Gastroesophageal sphincter (tissue), 4 donors: ENCODE data around the gene HPGD. TPM values are rescaled to one million over a fixed set of nuclear protein-coding genes. Genes with fewer than 3 reads are reported as not detected.

ENCODE experiments used
- ATAC-seq: fragments of 150-250 bp; one replicate; pipeline ENCODE4 v1.9.1; 2016; ENCODE audit warnings: mild to moderate bottlenecking, moderate library complexity
- H3K27ac ChIP-seq, 4 donors: fragments of 200-600 bp; sonication (generic) in 3 of 4; 1 replicate in 3 of 4; 2 replicates in 1 of 4; pipeline ENCODE4 v1.5.1; 2016 to 2019
- H3K27me3 ChIP-seq: fragments of 200-600 bp; sonication (generic); one replicate; pipeline ENCODE4 v1.5.1; 2019
- H3K36me3 ChIP-seq, 2 donors: fragments of 200-600 bp; sonication (generic); one replicate each; pipeline ENCODE4 v1.5.1; 2019; ENCODE audit warnings: control low read depth in 1 of 2
- H3K4me1 ChIP-seq, 3 donors: fragments of 200-600 bp; sonication (generic); 1 replicate in 2 of 3; 2 replicates in 1 of 3; pipeline ENCODE4 v1.5.1; 2016 to 2019; ENCODE audit warnings: control low read depth in 2 of 3
- H3K4me3 ChIP-seq, 2 donors: fragments of 200-600 bp; sonication (generic); one replicate each; pipeline ENCODE4 v1.5.1; 2019; ENCODE audit warnings: mild to moderate bottlenecking in 1 of 2, moderate library complexity in 1 of 2
- H3K9me3 ChIP-seq, 3 donors: fragments of 200-600 bp; sonication (generic); one replicate each; pipeline ENCODE4 v1.5.1; 2017 to 2019; ENCODE audit warnings: control low read depth in 2 of 3
- CTCF ChIP-seq, 4 experiments: fragments of 200-600 bp in 2 of 4; fragments of 450-650 bp in 2 of 4; sonication (generic) in 1 of 4; IDR thresholded peaks; one replicate each; pipeline ENCODE4 v1.5.1; 2017 to 2019; ENCODE audit warnings: antibody characterized with exemption in 4 of 4, mild to moderate bottlenecking in 2 of 4, moderate library complexity in 2 of 4
- EP300 ChIP-seq: sonication (generic); formaldehyde crosslinking; IDR thresholded peaks from one replicate; pipeline ENCODE4 v1.6.1; 2017; ENCODE audit warnings: antibody characterized with exemption, mild to moderate bottlenecking
- POLR2A ChIP-seq, 2 donors: fragments of 450-650 bp; IDR thresholded peaks; one replicate each; pipeline ENCODE4 v1.6.1; 2017; ENCODE audit warnings: antibody characterized with exemption in 2 of 2, mild to moderate bottlenecking in 2 of 2, moderate library complexity in 1 of 2
- POLR2AphosphoS5 ChIP-seq: sonication (generic); formaldehyde crosslinking; IDR thresholded peaks from one replicate; pipeline ENCODE4 v1.6.1; 2017; ENCODE audit warnings: antibody characterized with exemption
- WGBS, 2 donors: methylation state at CpG; one replicate each; pipeline ENCODE4 v1.1.5; 2018; ENCODE audit warnings: low coverage in 1 of 2; 5-methylcytosine and 5-hydroxymethylcytosine counted together
- total RNA-seq, 4 donors: library from RNA; depleted of rRNA; stranded (reverse); fragments of >200 nt; gene quantifications; one replicate each; pipeline ENCODE4 v1.1.0, GENCODE V29; 2016

Gene HPGD
- total RNA-seq, 4 donors from 2014 or later: 22.6 to 178 (median 40.8) TPM

GRCh38 chr4:174485025-174485424 is 37.3 kb downstream of the HPGD start:
- Histone ChIP-seq H3K36me3 (no peaks in the 10 kb centered on the region), H3K4me3 (no peak overlapping the region), H3K27ac (no peak overlapping the region), H3K27me3 (no peaks in the 10 kb centered on the region), H3K4me1 (no peaks in the 10 kb centered on the region), H3K9me3 (no peaks in the 10 kb centered on the region)
- no peak for ATAC-seq
- 82 to 87% methylated on average over 5 of the region's 5 CpGs for WGBS, 2 donors
- TF ChIP-seq POLR2A (IDR thresholded peaks at IDR 0.05): no peak

GRCh38 chr4:174483792-174484191 is 38.5 kb downstream of the HPGD start:
- WGBS, 2 donors: 89 to 100% methylated on average over 1 to 3 of the region's 3 CpGs
- ATAC-seq: no peak
- Histone ChIP-seq H3K36me3 (no peaks in the 10 kb centered on the region), H3K4me1 (no peaks in the 10 kb centered on the region), H3K4me3 (no peak overlapping the region), H3K27ac (no peak overlapping the region), H3K9me3 (no peaks in the 10 kb centered on the region), H3K27me3 (no peaks in the 10 kb centered on the region)
- TF ChIP-seq EP300 (no peak), POLR2AphosphoS5 (no peak), POLR2A (IDR thresholded peaks at IDR 0.05) (no peak), CTCF (IDR thresholded peaks at IDR 0.05) (no peak)

GRCh38 chr4:174479140-174479539 is 43.1 kb downstream of the HPGD start:
- Histone ChIP-seq H3K36me3 (no peaks in the 10 kb centered on the region), H3K27ac (no peak overlapping the region), H3K4me3 (no peak overlapping the region), H3K9me3 (no peaks in the 10 kb centered on the region), H3K4me1 (no peaks in the 10 kb centered on the region), H3K27me3 (no peaks in the 10 kb centered on the region)
- 100% methylated on average over 2 of the region's 2 CpGs; no CpG with 5 or more reads in 1 of the 2 donors for WGBS, 2 donors
- TF ChIP-seq POLR2A (IDR thresholded peaks at IDR 0.05) (no peak), CTCF (IDR thresholded peaks at IDR 0.05) (no peak), EP300 (no peak), POLR2AphosphoS5 (no peak)
- ATAC-seq: no peak

- TF ChIP-seq EP300 (no peak), POLR2A (IDR thresholded peaks at IDR 0.05) (no peak), CTCF (IDR thresholded peaks at IDR 0.05) (no peak), POLR2AphosphoS5 (no peak)
- H3K36me3 ChIP-seq: no peaks in the 10 kb centered on the region
- no peaks in the 10 kb centered on the region for H3K9me3 ChIP-seq
- H3K4me3 ChIP-seq: no peak overlapping the region
- ATAC-seq: no peak
- H3K4me1 ChIP-seq: no peaks in the 10 kb centered on the region
- 80 to 91% methylated on average over 1 to 2 of the region's 3 CpGs for WGBS, 2 donors
- H3K27me3 ChIP-seq: no peaks in the 10 kb centered on the region
- H3K27ac ChIP-seq: no peak overlapping the region
These were observed 46.8 kb downstream of the HPGD start for GRCh38 chr4:174475528-174475927.

- no peaks in the 10 kb centered on the region for H3K4me1 ChIP-seq
- TF ChIP-seq POLR2A (IDR thresholded peaks at IDR 0.05) (no peak), POLR2AphosphoS5 (no peak), CTCF (IDR thresholded peaks at IDR 0.05) (no peak), EP300 (no peak)
- no peaks in the 10 kb centered on the region for H3K9me3 ChIP-seq
- H3K4me3 ChIP-seq: no peak overlapping the region
- ATAC-seq: no peak
- no peak overlapping the region for H3K27ac ChIP-seq
- H3K36me3 ChIP-seq: no peaks in the 10 kb centered on the region
- no peaks in the 10 kb centered on the region for H3K27me3 ChIP-seq
- WGBS, 2 donors: 70 to 90% methylated on average over 2 to 6 of the region's 8 CpGs
These were observed 47.7 kb downstream of the HPGD start for GRCh38 chr4:174474457-174475075.
